Panc1 (cell line): Measurements from ENCODE around the gene ZSWIM7. TPM values are rescaled to one million over a fixed set of nuclear protein-coding genes. Genes with fewer than 3 reads are reported as not detected.
A peak's percentile ranks its signal among the peaks of the same experiment; 100 is the strongest.

Source experiments
- ATAC-seq: fragments of 200-7000 bp; cut with Tn5 transposase; 2 replicates; pipeline ENCODE4 v1.9.1; 2020; ENCODE audit warnings: mild to moderate bottlenecking, moderate library complexity
- BruUV-seq: library from RNA; stranded (reverse); fragments of 400-500 nt; replicated peaks from 2 replicates; lab custom pipeline; 2021; lab: Mats Ljungman, UMichigan
- CTCF ChIA-PET: fragments of 300-600 bp; sonication (Branson Sonifier 250); formaldehyde crosslinking; loops from one replicate; lab custom pipeline; 2022; ENCODE audit warnings: antibody characterized with exemption; lab: Charles Lee
- POLR2A ChIA-PET: fragments of 300-600 bp; sonication (Branson Sonifier 250); formaldehyde crosslinking; loops from one replicate; lab custom pipeline; 2022; ENCODE audit warnings: antibody characterized with exemption; lab: Charles Lee
- DNase-seq: peaks from one replicate; pipeline ENCODE4 v3.0.0-alpha.2; 2010; ENCODE audit warnings: low read depth, low spot score
- H3K27ac ChIP-seq: 2 replicates; pipeline ENCODE4 v1.5.1; 2011; ENCODE audit warnings: mild to moderate bottlenecking, low read length, inconsistent platforms
- H3K27me3 ChIP-seq: fragments of 200-500 bp; sonication (Bioruptor generic); 2 replicates; pipeline ENCODE4 v1.6.0; 2014; ENCODE audit warnings: low read length, inconsistent platforms; ENCODE audit not compliant: control insufficient read depth, insufficient read depth
- H3K36me3 ChIP-seq: fragments of 200-500 bp; sonication (Bioruptor generic); 2 replicates; pipeline ENCODE4 v1.5.1; 2014; ENCODE audit warnings: inconsistent platforms, mild to moderate bottlenecking, low read length, moderate library complexity; ENCODE audit not compliant: control insufficient read depth, insufficient read depth
- H3K4me1 ChIP-seq: 2 replicates; pipeline ENCODE4 v1.5.1; 2011; ENCODE audit warnings: inconsistent platforms, mild to moderate bottlenecking, low read length, moderate library complexity; ENCODE audit not compliant: control insufficient read depth, insufficient read depth
- H3K4me3 ChIP-seq, 2 experiments: 2 replicates each; pipeline ENCODE4 v1.5.1; 2011 to 2012; ENCODE audit warnings: low read depth in 2 of 2, low read length in 2 of 2, mild to moderate bottlenecking in 2 of 2, inconsistent platforms in 1 of 2, moderate library complexity in 1 of 2
- H3K9me3 ChIP-seq: fragments of 200-500 bp; sonication (Bioruptor generic); 2 replicates; pipeline ENCODE4 v1.5.1; 2014; ENCODE audit warnings: low read depth, mild to moderate bottlenecking, inconsistent platforms, low read length, moderate library complexity; ENCODE audit not compliant: control insufficient read depth, insufficient read depth
- CTCF ChIP-seq: fragments of 450-650 bp; IDR thresholded peaks from 2 replicates; pipeline ENCODE4 v1.5.1; 2017; ENCODE audit warnings: mild to moderate bottlenecking
- POLR2AphosphoS5 ChIP-seq: IDR thresholded peaks from 2 replicates; pipeline ENCODE4 v1.6.1; 2012; ENCODE audit warnings: mild to moderate bottlenecking, low read depth, low read length, moderate library complexity
- REST ChIP-seq, 2 experiments: IDR thresholded peaks; 2 replicates each; pipeline ENCODE4 v1.6.1; 2011 to 2012; ENCODE audit warnings: low read depth in 2 of 2, control low read depth in 1 of 2, low read length in 1 of 2, mild to moderate bottlenecking in 1 of 2, moderate library complexity in 1 of 2; ENCODE audit not compliant: insufficient read depth in 1 of 2
- SIN3A ChIP-seq: IDR thresholded peaks from 2 replicates; pipeline ENCODE4 v1.6.1; 2012; ENCODE audit warnings: low read depth, mild to moderate bottlenecking, low read length, moderate library complexity, borderline replicate concordance; ENCODE audit not compliant: insufficient read depth
- TCF7L2 ChIP-seq: IDR thresholded peaks from 2 replicates; pipeline ENCODE4 v1.6.1; 2011; ENCODE audit warnings: mild to moderate bottlenecking, low read depth, low read length, inconsistent platforms
- in situ Hi-C: cut with HindIII; loops from 2 replicates; pipeline ENCODE4 v1.10.0; 2016; ENCODE audit warnings: low sequenced_read_pairs, low pct_unique_long_range_greater_than_20kb
- intact Hi-C: fragments of 100-400 bp; cut with micrococcal nuclease; formaldehyde crosslinking; loops from one replicate; pipeline ENCODE4 v1.10.0; 2022; ENCODE audit not compliant: unreplicated experiment
- total RNA-seq: library from RNA; stranded (reverse); gene quantifications from one replicate; pipeline ENCODE4 v1.2.1, GENCODE V29; 2021; ENCODE audit not compliant: unreplicated experiment

ZSWIM7 gene
- total RNA-seq, 1 experiment from 2014 or later = 17.5 TPM

- in situ Hi-C loops = no loop called here
- Histone ChIP-seq H3K9me3 (no peaks in the 10 kb centered on the region), H3K27me3 (no peaks in the 10 kb centered on the region), H3K4me1 (peaks cover 22% of the 10 kb centered on the region), H3K27ac (peak overlapping the region; percentile 96), H3K36me3 (no peaks in the 10 kb centered on the region; the same call in 1 of the 2 replicates), H3K4me3 (peak overlapping the region; percentile 67 to 96)
- ChIA-PET POLR2A (no interaction called here), CTCF (interaction anchor here (0.7 to 1.5 kb wide), 2 partner anchors 25 to 53 kb away, joined by 4 to 8 read pairs; no protein-coding TSS in a partner anchor)
- BruUV-seq = no TSS peak
- intact Hi-C loops = loop anchor here (2.0 to 10.0 kb wide), 2 partner anchors 53 to 121 kb away; partner anchors contain the start of genes TTC19 and ZSWIM7
- TF ChIP-seq POLR2AphosphoS5 (no peak), SIN3A (no peak), CTCF (no peak), TCF7L2 (no peak), REST (IDR thresholded peaks at IDR 0.05; ENCODE audit: insufficient read depth in 1 of 2, low read depth in 2 of 2, low read length in 1 of 2) (no peak)
- DNase-seq (no peak), ATAC-seq (peak; percentile 1; the same call in 1 of the 2 replicates)
Observed at GRCh38 chr17:15945527-15946191, 53.8 kb downstream of the ZSWIM7 start.

- intact Hi-C loops (loop anchor here (2.0 to 10.0 kb wide), 2 partner anchors 54 to 120 kb away; partner anchors contain the start of genes TTC19 and ZSWIM7), in situ Hi-C loops (no loop called here)
- H3K36me3 ChIP-seq = no peaks in the 10 kb centered on the region; the same call in 1 of the 2 replicates
- TF ChIP-seq REST (IDR thresholded peaks at IDR 0.05; ENCODE audit: insufficient read depth in 1 of 2, low read depth in 2 of 2, low read length in 1 of 2) = no peak
- TF ChIP-seq SIN3A = peak; percentile 47; the same call in 1 of the 2 replicates
- TF ChIP-seq POLR2AphosphoS5 = no peak; the same call in 1 of the 2 replicates
- peak; percentile 87 for TF ChIP-seq CTCF
- no peak for TF ChIP-seq TCF7L2
- ATAC-seq = peak; percentile 87
- BruUV-seq = no TSS peak
- H3K27me3 ChIP-seq = no peaks in the 10 kb centered on the region
- DNase-seq = no peak
- ChIA-PET POLR2A (interaction anchor here (0.6 kb wide), 1 partner anchor 447 kb away, joined by 6 read pairs; no protein-coding TSS in a partner anchor), CTCF (interaction anchor here (0.7 to 1.5 kb wide), 4 partner anchors 24 to 117 kb away, joined by 3 to 8 read pairs (median 4); no protein-coding TSS in a partner anchor)
- no peaks in the 10 kb centered on the region for H3K9me3 ChIP-seq
- H3K4me3 ChIP-seq = peak within 1 kb of the TSS; percentile 67 to 96
- H3K4me1 ChIP-seq = peaks cover 16% of the 10 kb centered on the region
- H3K27ac ChIP-seq = peak within 1 kb of the TSS; percentile 96
Observed at GRCh38 chr17:15944759-15945526, 54.6 kb downstream of the ZSWIM7 start, which contains the start of gene ADORA2B. Gene ADORA2B, plus strand, starts transcription at chr17:15945130. Its CDS starts 119 bp downstream, at chr17:15945249.
